ENCODE measurements around the gene FRMD4A. TPM values are rescaled to one million over a fixed set of nuclear protein-coding genes. Genes with fewer than 3 reads are reported as not detected.

FRMD4A gene
- polyA plus RNA-seq, 1 donor (not counting 4 experiments of a cell fraction or from before 2014, with no cell fraction given): 12.9 TPM

DNA sequence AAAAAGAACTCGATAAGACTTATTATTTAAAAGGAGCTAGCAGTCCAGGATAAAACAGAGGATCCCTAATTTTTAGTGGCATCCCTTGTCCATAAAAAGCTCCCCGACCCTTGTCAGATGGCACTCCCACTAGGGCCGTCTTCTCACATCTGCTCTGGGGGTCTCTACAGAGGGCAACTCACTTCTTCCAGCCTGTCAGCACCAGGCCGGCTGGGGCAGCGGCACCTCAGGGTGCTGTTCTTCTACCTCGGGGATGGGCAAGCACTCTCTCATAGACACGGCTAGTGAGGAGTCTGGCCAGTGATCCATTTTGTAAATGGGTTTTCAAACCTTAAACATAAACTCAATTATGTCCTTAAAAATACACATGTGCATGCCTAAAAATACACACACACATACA lies 609.2 kb downstream of the FRMD4A start:
- no peaks in the 10 kb centered on the region for H3K9me1 ChIP-seq (ENCODE audit: control insufficient read depth, extremely low read depth, insufficient read depth, low read length)
- no peaks in the 10 kb centered on the region for H3K27me3 ChIP-seq (ENCODE audit: control insufficient read depth, extremely low read depth, insufficient read depth, low read length)
- H2AFZ ChIP-seq (ENCODE audit: control insufficient read depth, low read length): no peak overlapping the region
- TF ChIP-seq EZH2 (IDR thresholded peaks at IDR 0.05; ENCODE audit: low read length): no peak
- TF ChIP-seq, protein P1, sequence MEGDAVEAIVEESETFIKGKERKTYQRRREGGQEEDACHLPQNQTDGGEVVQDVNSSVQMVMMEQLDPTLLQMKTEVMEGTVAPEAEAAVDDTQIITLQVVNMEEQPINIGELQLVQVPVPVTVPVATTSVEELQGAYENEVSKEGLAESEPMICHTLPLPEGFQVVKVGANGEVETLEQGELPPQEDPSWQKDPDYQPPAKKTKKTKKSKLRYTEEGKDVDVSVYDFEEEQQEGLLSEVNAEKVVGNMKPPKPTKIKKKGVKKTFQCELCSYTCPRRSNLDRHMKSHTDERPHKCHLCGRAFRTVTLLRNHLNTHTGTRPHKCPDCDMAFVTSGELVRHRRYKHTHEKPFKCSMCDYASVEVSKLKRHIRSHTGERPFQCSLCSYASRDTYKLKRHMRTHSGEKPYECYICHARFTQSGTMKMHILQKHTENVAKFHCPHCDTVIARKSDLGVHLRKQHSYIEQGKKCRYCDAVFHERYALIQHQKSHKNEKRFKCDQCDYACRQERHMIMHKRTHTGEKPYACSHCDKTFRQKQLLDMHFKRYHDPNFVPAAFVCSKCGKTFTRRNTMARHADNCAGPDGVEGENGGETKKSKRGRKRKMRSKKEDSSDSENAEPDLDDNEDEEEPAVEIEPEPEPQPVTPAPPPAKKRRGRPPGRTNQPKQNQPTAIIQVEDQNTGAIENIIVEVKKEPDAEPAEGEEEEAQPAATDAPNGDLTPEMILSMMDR (optimal IDR thresholded peaks at IDR 0.05 in 1 of 3, IDR thresholded peaks at IDR 0.05 in 1 of 3, conservative IDR thresholded peaks at IDR 0.05 in 1 of 3; ENCODE audit: extremely low read depth in 1 of 3, insufficient read depth in 2 of 3, low read length in 3 of 3): no peak
- H3K9ac ChIP-seq (ENCODE audit: control insufficient read depth, extremely low read depth, insufficient read depth, low read length): no peak overlapping the region
- H3K36me3 ChIP-seq (ENCODE audit: control insufficient read depth in 2 of 2, extremely low read depth in 1 of 2, insufficient read depth in 2 of 2, low read length in 2 of 2): no peaks in the 10 kb centered on the region
- no peak for FAIRE-seq
- no peak for DNase-seq (ENCODE audit: low read depth, low spot score)
- no peaks in the 10 kb centered on the region for H3K79me2 ChIP-seq (ENCODE audit: control insufficient read depth, insufficient read depth, low read length)
- no peak overlapping the region for H3K4me3 ChIP-seq (ENCODE audit: control insufficient read depth in 2 of 3, extremely low read depth in 1 of 3, insufficient read depth in 2 of 3, low read depth in 1 of 3, low read length in 3 of 3)
- no peaks in the 10 kb centered on the region for H4K20me1 ChIP-seq (ENCODE audit: control insufficient read depth, extremely low read depth, insufficient read depth, low read length)
- H3K27ac ChIP-seq (ENCODE audit: control insufficient read depth, insufficient read depth, low read length): no peak overlapping the region
- peaks cover 22% of the 10 kb centered on the region for H3K4me1 ChIP-seq (ENCODE audit: control insufficient read depth, extremely low read depth, insufficient read depth, low read length)
- H3K9me3 ChIP-seq (ENCODE audit: control insufficient read depth, low read depth, low read length): no peaks in the 10 kb centered on the region
- dilution Hi-C loops (cut with MboI; ENCODE audit: extremely low pct_ligation_motif_present, low sequenced_read_pairs): no loop called here
- no peak overlapping the region for H3K4me2 ChIP-seq (ENCODE audit: control insufficient read depth, extremely low read depth, insufficient read depth, low read depth, low read length)

DNA sequence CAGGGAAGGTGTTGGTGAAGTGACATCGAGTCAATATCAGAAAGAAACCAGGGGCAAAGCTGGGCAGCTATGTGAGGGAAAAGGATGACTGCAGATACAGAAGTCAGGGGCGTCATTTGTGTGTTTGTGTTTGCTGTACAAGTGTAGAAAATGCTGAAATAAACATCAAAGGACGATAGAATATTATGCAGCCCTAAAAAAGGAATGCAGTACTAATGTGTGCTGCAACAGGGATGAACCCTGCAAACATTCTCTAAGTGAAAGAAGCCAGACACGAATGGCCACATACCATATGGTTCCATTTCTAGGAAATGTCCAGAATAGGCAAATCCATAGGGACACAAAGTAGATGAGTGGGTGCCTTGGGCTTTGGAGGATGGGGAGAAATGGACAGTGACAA lies 610.0 kb downstream of the FRMD4A start:
- Histone ChIP-seq H4K20me1 (ENCODE audit: control insufficient read depth, extremely low read depth, insufficient read depth, low read length) (no peaks in the 10 kb centered on the region), H3K9me3 (ENCODE audit: control insufficient read depth, low read depth, low read length) (no peaks in the 10 kb centered on the region), H3K79me2 (ENCODE audit: control insufficient read depth, insufficient read depth, low read length) (no peaks in the 10 kb centered on the region), H3K4me2 (ENCODE audit: control insufficient read depth, extremely low read depth, insufficient read depth, low read depth, low read length) (no peak overlapping the region), H3K4me1 (ENCODE audit: control insufficient read depth, extremely low read depth, insufficient read depth, low read length) (peaks cover 22% of the 10 kb centered on the region), H3K9ac (ENCODE audit: control insufficient read depth, extremely low read depth, insufficient read depth, low read length) (no peak overlapping the region), H3K27me3 (ENCODE audit: control insufficient read depth, extremely low read depth, insufficient read depth, low read length) (no peaks in the 10 kb centered on the region), H3K36me3 (ENCODE audit: control insufficient read depth in 2 of 2, extremely low read depth in 1 of 2, insufficient read depth in 2 of 2, low read length in 2 of 2) (no peaks in the 10 kb centered on the region), H2AFZ (ENCODE audit: control insufficient read depth, low read length) (no peak overlapping the region), H3K9me1 (ENCODE audit: control insufficient read depth, extremely low read depth, insufficient read depth, low read length) (no peaks in the 10 kb centered on the region), H3K27ac (ENCODE audit: control insufficient read depth, insufficient read depth, low read length) (no peak overlapping the region), H3K4me3 (ENCODE audit: control insufficient read depth in 2 of 3, extremely low read depth in 1 of 3, insufficient read depth in 2 of 3, low read depth in 1 of 3, low read length in 3 of 3) (no peak overlapping the region)
- DNase-seq (ENCODE audit: low read depth, low spot score) (no peak), FAIRE-seq (no peak)
- dilution Hi-C loops (cut with MboI; ENCODE audit: extremely low pct_ligation_motif_present, low sequenced_read_pairs): no loop called here
- TF ChIP-seq EZH2 (IDR thresholded peaks at IDR 0.05; ENCODE audit: low read length): no peak
- TF ChIP-seq, protein P1 (optimal IDR thresholded peaks at IDR 0.05 in 1 of 3, IDR thresholded peaks at IDR 0.05 in 1 of 3, conservative IDR thresholded peaks at IDR 0.05 in 1 of 3; ENCODE audit: extremely low read depth in 1 of 3, insufficient read depth in 2 of 3, low read length in 3 of 3): no peak
